Gastrocnemius medialis (tissue), 4 donors: Measurements from ENCODE around the gene VASH1.

Experiments
- POLR2A ChIP-seq, 2 donors: fragments of 450-650 bp; IDR thresholded peaks; one replicate each; pipeline ENCODE4 v1.6.1; 2017; ENCODE audit warnings: antibody characterized with exemption in 2 of 2, mild to moderate bottlenecking in 2 of 2, moderate library complexity in 2 of 2
- TF ChIP-seq, protein P1 (sequence below), 5 experiments: fragments of 450-650 bp in 3 of 5; fragments of 200-600 bp in 2 of 5; sonication (generic) in 2 of 5; IDR thresholded peaks in 4 of 5; conservative IDR thresholded peaks in 1 of 5; 1 replicate in 4 of 5; 2 replicates in 1 of 5; pipeline ENCODE4 v1.5.1; 2016 to 2019; ENCODE audit warnings: antibody characterized with exemption in 5 of 5, mild to moderate bottlenecking in 3 of 5, moderate library complexity in 3 of 5

DNA sequence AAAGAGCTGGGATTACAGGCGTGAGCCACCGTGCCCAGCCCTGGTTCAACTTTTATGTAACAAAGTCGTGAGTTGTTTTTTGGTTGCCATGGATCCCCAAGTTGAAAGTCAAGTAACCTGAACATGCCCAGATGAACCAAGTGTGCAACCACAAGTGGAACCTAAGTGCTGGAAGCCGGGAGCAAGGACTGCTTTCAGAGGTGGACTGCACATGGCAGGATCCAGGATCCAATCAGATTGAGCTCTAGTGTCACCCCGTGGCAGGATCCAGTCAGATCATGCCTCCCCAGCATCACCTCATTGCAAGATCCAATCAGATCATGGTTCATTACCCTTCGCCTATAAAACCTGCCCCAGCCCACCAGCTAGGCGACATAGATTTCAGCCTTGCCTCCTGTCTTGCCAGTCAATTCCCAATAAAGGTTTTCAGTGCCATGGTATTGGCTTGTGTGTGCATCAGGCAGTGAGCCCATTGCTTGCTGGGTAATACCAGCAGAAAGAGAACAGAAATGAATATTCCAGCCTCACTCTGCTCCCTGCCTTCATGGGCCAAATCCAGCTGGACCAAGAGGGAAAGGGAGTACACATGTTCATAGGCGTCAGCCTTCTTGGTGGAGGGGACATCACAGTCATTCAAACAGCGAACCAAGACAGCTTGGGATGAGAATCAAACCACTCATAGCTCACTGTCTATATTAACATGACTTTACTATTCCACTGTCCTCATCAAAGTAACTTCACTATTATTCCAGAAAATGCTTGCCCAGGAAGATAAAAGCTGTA is 43.6 kb upstream of the VASH1 start:
- TF ChIP-seq POLR2A (IDR thresholded peaks at IDR 0.05) = no peak
- TF ChIP-seq, protein P1, sequence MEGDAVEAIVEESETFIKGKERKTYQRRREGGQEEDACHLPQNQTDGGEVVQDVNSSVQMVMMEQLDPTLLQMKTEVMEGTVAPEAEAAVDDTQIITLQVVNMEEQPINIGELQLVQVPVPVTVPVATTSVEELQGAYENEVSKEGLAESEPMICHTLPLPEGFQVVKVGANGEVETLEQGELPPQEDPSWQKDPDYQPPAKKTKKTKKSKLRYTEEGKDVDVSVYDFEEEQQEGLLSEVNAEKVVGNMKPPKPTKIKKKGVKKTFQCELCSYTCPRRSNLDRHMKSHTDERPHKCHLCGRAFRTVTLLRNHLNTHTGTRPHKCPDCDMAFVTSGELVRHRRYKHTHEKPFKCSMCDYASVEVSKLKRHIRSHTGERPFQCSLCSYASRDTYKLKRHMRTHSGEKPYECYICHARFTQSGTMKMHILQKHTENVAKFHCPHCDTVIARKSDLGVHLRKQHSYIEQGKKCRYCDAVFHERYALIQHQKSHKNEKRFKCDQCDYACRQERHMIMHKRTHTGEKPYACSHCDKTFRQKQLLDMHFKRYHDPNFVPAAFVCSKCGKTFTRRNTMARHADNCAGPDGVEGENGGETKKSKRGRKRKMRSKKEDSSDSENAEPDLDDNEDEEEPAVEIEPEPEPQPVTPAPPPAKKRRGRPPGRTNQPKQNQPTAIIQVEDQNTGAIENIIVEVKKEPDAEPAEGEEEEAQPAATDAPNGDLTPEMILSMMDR (IDR thresholded peaks at IDR 0.05 in 4 of 5, conservative IDR thresholded peaks at IDR 0.05 in 1 of 5) = no peak
